Caco-2 (cell line): Measurements from ENCODE around the gene FGFRL1. TPM values are rescaled to one million over a fixed set of nuclear protein-coding genes. Genes with fewer than 3 reads are reported as not detected.

ENCODE experiments used
- BruUV-seq: library from RNA; stranded (reverse); fragments of 400-500 nt; replicated peaks from 2 replicates; lab custom pipeline; 2021; lab: Mats Ljungman, UMichigan
- CTCF ChIA-PET: fragments of 300-600 bp; sonication (Branson Sonifier 250); formaldehyde crosslinking; loops from one replicate; lab custom pipeline; 2022; ENCODE audit warnings: antibody characterized with exemption; lab: Charles Lee
- POLR2A ChIA-PET: fragments of 300-600 bp; sonication (Branson Sonifier 250); formaldehyde crosslinking; loops from one replicate; lab custom pipeline; 2022; ENCODE audit warnings: antibody characterized with exemption; lab: Charles Lee
- DNase-seq, 2 experiments: peaks; one replicate each; pipeline versions ENCODE4 v3.0.0 to v3.0.0-alpha.2; 2020 to 2022
- H3K27me3 ChIP-seq: replicated peaks from 2 replicates; pipeline ENCODE4 v1.6.0; 2011; ENCODE audit warnings: low read length; ENCODE audit not compliant: control insufficient read depth, insufficient read depth
- H3K36me3 ChIP-seq: 2 replicates; pipeline ENCODE4 v1.5.1; 2011; ENCODE audit warnings: low read length; ENCODE audit not compliant: control insufficient read depth, insufficient read depth
- H3K4me1 ChIP-seq: fragments of 250-450 bp; sonication (Bioruptor Pico); 2 replicates; pipeline ENCODE4 v1.5.1; 2020; ENCODE audit warnings: mild to moderate bottlenecking
- H3K4me3 ChIP-seq: 2 replicates; pipeline ENCODE4 v1.5.1; 2011; ENCODE audit warnings: low read depth, mild to moderate bottlenecking, control low read depth, low read length
- H3K9me3 ChIP-seq: fragments of 250-450 bp; sonication (Bioruptor Pico); 2 replicates; pipeline ENCODE4 v1.5.1; 2020; ENCODE audit warnings: mild to moderate bottlenecking, moderate library complexity
- H3K27ac Mint-ChIP-seq: one replicate; pipeline ENCODE4 v1.8.0; 2022; ENCODE audit warnings: mixed read lengths; ENCODE audit not compliant: unreplicated experiment
- H3K27me3 Mint-ChIP-seq: one replicate; pipeline ENCODE4 v1.8.0; 2022; ENCODE audit warnings: mixed read lengths; ENCODE audit not compliant: insufficient read depth, unreplicated experiment
- H3K36me3 Mint-ChIP-seq: one replicate; pipeline ENCODE4 v1.8.0; 2022; ENCODE audit warnings: mild to moderate bottlenecking, mixed read lengths; ENCODE audit not compliant: insufficient read depth, unreplicated experiment
- H3K4me1 Mint-ChIP-seq: one replicate; pipeline ENCODE4 v1.8.0; 2022; ENCODE audit warnings: low read depth, mixed read lengths; ENCODE audit not compliant: unreplicated experiment
- H3K4me3 Mint-ChIP-seq: one replicate; pipeline ENCODE4 v1.8.0; 2022; ENCODE audit warnings: mild to moderate bottlenecking, moderate library complexity, mixed read lengths; ENCODE audit not compliant: unreplicated experiment
- H3K9me3 Mint-ChIP-seq: one replicate; pipeline ENCODE4 v1.8.0; 2022; ENCODE audit warnings: mixed read lengths; ENCODE audit not compliant: unreplicated experiment
- intact Hi-C: fragments of 100-400 bp; cut with micrococcal nuclease; formaldehyde crosslinking; loops from one replicate; pipeline ENCODE4 v1.10.0; 2022; ENCODE audit not compliant: unreplicated experiment
- total RNA-seq: library from RNA; stranded (reverse); gene quantifications from 2 replicates; pipeline ENCODE4 v1.2.3, GENCODE V29; 2022
- TF ChIP-seq, protein P1 (sequence below), 2 experiments: fragments of 200-600 bp in 1 of 2; IDR thresholded peaks; 1 replicate in 1 of 2; 2 replicates in 1 of 2; pipeline versions ENCODE4 v1.5.1 to v1.8.0; 2011 to 2022; ENCODE audit warnings: antibody characterized with exemption in 1 of 2, control low read depth in 1 of 2, inconsistent platforms in 1 of 2, low read depth in 1 of 2, low read length in 1 of 2, mild to moderate bottlenecking in 1 of 2, moderate library complexity in 1 of 2; ENCODE audit not compliant: insufficient read depth in 1 of 2, severe bottlenecking in 1 of 2, unreplicated experiment in 1 of 2

Gene FGFRL1
- total RNA-seq, 1 experiment from 2014 or later = 26.0 TPM

DNA sequence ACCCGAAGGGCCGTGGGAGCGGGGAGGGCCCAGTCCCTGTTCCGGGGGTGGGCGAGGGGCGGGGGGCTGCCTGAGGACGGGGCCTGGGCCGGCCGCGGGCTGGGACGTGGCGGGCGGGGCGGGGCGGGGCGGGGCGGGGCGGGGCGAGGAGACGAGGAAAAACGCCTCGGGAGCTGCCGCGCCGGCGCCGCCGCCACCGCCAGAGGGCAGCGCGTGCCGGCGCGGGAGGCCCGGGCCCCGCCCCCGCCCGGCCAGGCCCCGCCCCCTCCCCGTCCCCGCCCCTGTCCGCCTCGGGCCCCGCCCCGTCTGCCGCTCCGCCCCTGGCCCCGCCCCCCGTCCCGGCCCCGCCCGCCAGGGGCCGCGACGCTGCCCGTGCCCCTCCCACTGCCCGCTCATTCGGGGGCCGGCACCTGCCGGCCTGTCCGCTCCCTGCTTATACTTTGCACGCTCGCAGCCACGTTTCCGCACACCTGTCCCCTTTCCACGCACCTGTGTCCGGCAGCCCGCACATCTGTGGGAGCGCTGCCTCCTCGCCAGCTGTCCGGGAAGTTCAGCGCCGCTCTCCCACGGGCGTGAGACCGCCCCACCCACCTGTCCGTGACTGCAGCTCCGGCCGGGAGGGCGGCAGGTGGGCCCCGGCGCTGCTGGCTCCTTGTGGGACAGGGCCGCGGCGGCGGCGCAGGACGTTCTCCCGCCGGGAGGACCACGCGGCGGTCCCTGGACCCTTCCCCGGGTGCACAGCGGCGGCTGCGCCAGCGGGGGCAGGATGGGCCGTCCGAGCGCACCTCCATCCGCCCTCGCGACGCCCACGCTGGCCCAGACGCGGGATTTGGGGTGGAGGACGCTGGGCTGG, 1.7 kb upstream of the FGFRL1 start:
- H3K4me1 ChIP-seq = peaks cover 13% of the 10 kb centered on the region
- Mint-ChIP-seq H3K27me3 (peaks cover 3% of the 10 kb centered on the region), H3K27ac (peak overlapping the region; percentile 78), H3K9me3 (peaks cover 10% of the 10 kb centered on the region), H3K36me3 (peaks cover 16% of the 10 kb centered on the region), H3K4me3 (peak overlapping the region; percentile 79), H3K4me1 (peaks cover 6% of the 10 kb centered on the region)
- no TSS peak for BruUV-seq
- H3K9me3 ChIP-seq = peaks cover 7% of the 10 kb centered on the region; the same call in 1 of the 2 replicates
- ChIA-PET POLR2A (no interaction called here), CTCF (no interaction called here)
- intact Hi-C loops = no loop called here
- peak; percentile 69 to 71 for DNase-seq
- TF ChIP-seq, protein P1, sequence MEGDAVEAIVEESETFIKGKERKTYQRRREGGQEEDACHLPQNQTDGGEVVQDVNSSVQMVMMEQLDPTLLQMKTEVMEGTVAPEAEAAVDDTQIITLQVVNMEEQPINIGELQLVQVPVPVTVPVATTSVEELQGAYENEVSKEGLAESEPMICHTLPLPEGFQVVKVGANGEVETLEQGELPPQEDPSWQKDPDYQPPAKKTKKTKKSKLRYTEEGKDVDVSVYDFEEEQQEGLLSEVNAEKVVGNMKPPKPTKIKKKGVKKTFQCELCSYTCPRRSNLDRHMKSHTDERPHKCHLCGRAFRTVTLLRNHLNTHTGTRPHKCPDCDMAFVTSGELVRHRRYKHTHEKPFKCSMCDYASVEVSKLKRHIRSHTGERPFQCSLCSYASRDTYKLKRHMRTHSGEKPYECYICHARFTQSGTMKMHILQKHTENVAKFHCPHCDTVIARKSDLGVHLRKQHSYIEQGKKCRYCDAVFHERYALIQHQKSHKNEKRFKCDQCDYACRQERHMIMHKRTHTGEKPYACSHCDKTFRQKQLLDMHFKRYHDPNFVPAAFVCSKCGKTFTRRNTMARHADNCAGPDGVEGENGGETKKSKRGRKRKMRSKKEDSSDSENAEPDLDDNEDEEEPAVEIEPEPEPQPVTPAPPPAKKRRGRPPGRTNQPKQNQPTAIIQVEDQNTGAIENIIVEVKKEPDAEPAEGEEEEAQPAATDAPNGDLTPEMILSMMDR (IDR thresholded peaks at IDR 0.05; ENCODE audit: insufficient read depth in 1 of 2, low read depth in 1 of 2, low read length in 1 of 2, severe bottlenecking in 1 of 2, unreplicated experiment in 1 of 2) = peak in 1 of 2 experiments; percentile 7
- H3K36me3 ChIP-seq = no peaks in the 10 kb centered on the region
- no peaks in the 10 kb centered on the region for H3K27me3 ChIP-seq
- peak overlapping the region; percentile 73 for H3K4me3 ChIP-seq

DNA sequence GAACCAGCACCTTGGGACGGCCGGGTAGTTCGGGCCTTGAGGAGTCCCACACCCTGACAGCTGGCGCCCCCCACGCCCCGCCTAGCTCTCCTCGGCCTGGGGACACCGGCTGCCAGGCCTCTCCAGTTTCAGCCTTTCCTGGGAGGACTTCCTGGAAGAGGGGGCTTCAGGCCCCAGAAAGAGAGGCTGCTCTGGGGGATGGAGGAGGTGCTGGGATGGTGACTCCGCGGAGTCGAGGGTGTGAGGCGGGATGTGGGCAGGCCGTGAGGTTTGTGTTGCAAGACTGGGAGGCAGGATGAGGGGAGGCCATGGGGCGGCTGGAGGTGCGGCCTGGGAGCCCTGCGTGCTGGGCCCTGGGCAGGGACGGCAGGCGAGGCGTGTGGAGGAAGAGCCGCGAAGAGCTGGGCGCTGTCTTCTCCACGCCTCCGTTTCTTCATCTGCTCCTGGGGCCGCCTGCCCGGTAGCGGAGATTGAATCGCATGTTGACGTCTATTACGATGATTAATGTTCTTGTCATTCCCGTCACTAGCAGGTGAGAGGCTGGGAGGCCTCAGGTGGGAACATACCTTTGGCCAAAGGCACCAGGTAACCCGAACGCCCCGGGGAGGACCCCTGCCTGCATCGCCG, 918 bp upstream of the FGFRL1 start:
- H3K36me3 ChIP-seq = no peaks in the 10 kb centered on the region
- peaks cover 10% of the 10 kb centered on the region for H3K9me3 Mint-ChIP-seq
- no peaks in the 10 kb centered on the region for H3K27me3 ChIP-seq
- DNase-seq = peak; percentile 56 to 62
- peaks cover 14% of the 10 kb centered on the region for H3K36me3 Mint-ChIP-seq
- BruUV-seq = no TSS peak
- peaks cover 6% of the 10 kb centered on the region for H3K4me1 Mint-ChIP-seq
- TF ChIP-seq, protein P1 (IDR thresholded peaks at IDR 0.05; ENCODE audit: insufficient read depth in 1 of 2, low read depth in 1 of 2, low read length in 1 of 2, severe bottlenecking in 1 of 2, unreplicated experiment in 1 of 2) = no peak
- H3K4me1 ChIP-seq = peaks cover 13% of the 10 kb centered on the region
- peaks cover 3% of the 10 kb centered on the region for H3K27me3 Mint-ChIP-seq
- ChIA-PET CTCF (interaction anchor here (1.2 kb wide), 1 partner anchor 78 kb away, joined by 4 read pairs; the partner anchor contains the start of genes GAK and TMEM175), POLR2A (no interaction called here)
- peak overlapping the region; percentile 79 for H3K4me3 Mint-ChIP-seq
- peak overlapping the region; percentile 73 for H3K4me3 ChIP-seq
- peak overlapping the region; percentile 78 for H3K27ac Mint-ChIP-seq
- peaks cover 7% of the 10 kb centered on the region; the same call in 1 of the 2 replicates for H3K9me3 ChIP-seq
- intact Hi-C loops = no loop called here

- ChIA-PET CTCF (interaction anchor here (1.2 kb wide), 1 partner anchor 79 kb away, joined by 4 read pairs; the partner anchor contains the start of genes GAK and TMEM175), POLR2A (no interaction called here)
- Mint-ChIP-seq H3K9me3 (peaks cover 8% of the 10 kb centered on the region), H3K36me3 (peaks cover 11% of the 10 kb centered on the region), H3K27me3 (peaks cover 3% of the 10 kb centered on the region), H3K27ac (no peak overlapping the region), H3K4me3 (peak overlapping the region; percentile 79), H3K4me1 (peaks cover 6% of the 10 kb centered on the region)
- Histone ChIP-seq H3K4me3 (peak overlapping the region; percentile 44), H3K9me3 (peaks cover 5% of the 10 kb centered on the region; the same call in 1 of the 2 replicates), H3K27me3 (no peaks in the 10 kb centered on the region), H3K36me3 (no peaks in the 10 kb centered on the region), H3K4me1 (peaks cover 13% of the 10 kb centered on the region)
- BruUV-seq = no TSS peak
- intact Hi-C loops = no loop called here
- DNase-seq = no peak
- TF ChIP-seq, protein P1 (IDR thresholded peaks at IDR 0.05; ENCODE audit: insufficient read depth in 1 of 2, low read depth in 1 of 2, low read length in 1 of 2, severe bottlenecking in 1 of 2, unreplicated experiment in 1 of 2) = no peak
Measured at GRCh38 chr4:1011666-1012033, 224 bp downstream of the FGFRL1 start.
